Lower leg skin (tissue), 3 donors: ENCODE measurements around the gene MAPT.

Experiments
- POLR2A ChIP-seq, 2 donors: fragments of 450-650 bp; IDR thresholded peaks; one replicate each; pipeline ENCODE4 v1.6.1; 2016 to 2017; ENCODE audit warnings: antibody characterized with exemption in 2 of 2, mild to moderate bottlenecking in 1 of 2, moderate library complexity in 1 of 2
- TF ChIP-seq, protein P1 (sequence below), 3 donors: fragments of 450-650 bp; IDR thresholded peaks; one replicate each; pipeline ENCODE4 v1.5.1; 2016; ENCODE audit warnings: antibody characterized with exemption in 3 of 3, mild to moderate bottlenecking in 3 of 3, moderate library complexity in 2 of 3

DNA sequence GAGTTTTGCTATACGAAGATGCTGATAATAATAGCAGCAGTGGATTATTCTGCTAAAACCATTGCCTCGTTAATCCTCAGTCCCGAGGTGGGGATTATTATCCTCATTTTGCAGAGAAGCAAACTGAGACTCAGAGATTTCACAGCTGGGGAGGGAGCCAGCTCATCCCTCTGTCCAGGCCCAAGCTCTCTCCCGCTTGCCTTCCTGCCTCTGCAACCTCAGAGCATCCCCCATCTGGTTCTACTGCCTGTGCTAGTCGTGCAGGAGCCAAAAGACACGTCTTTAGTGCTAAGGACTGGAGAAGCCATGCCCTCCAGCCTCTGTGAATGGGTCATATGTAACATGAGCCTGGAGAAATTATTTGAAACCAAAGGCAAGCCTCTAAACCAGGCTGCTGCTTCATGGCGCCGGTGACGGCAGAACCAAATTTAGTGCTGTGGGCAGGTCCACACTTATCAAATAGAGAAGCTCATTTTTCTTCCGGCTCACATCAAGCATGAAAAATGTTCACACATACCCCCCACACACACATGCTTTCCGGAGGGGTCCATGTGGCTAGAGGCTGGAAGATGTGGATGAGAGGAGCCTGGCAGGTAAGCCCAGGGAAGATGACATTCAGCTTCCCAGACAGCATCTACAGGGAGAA, 13.5 kb downstream of the MAPT start:
- TF ChIP-seq, protein P1, sequence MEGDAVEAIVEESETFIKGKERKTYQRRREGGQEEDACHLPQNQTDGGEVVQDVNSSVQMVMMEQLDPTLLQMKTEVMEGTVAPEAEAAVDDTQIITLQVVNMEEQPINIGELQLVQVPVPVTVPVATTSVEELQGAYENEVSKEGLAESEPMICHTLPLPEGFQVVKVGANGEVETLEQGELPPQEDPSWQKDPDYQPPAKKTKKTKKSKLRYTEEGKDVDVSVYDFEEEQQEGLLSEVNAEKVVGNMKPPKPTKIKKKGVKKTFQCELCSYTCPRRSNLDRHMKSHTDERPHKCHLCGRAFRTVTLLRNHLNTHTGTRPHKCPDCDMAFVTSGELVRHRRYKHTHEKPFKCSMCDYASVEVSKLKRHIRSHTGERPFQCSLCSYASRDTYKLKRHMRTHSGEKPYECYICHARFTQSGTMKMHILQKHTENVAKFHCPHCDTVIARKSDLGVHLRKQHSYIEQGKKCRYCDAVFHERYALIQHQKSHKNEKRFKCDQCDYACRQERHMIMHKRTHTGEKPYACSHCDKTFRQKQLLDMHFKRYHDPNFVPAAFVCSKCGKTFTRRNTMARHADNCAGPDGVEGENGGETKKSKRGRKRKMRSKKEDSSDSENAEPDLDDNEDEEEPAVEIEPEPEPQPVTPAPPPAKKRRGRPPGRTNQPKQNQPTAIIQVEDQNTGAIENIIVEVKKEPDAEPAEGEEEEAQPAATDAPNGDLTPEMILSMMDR (IDR thresholded peaks at IDR 0.05), result no peak
- TF ChIP-seq POLR2A (IDR thresholded peaks at IDR 0.05), result no peak
